Measurements from ENCODE around the gene PHOSPHO2.

DNA sequence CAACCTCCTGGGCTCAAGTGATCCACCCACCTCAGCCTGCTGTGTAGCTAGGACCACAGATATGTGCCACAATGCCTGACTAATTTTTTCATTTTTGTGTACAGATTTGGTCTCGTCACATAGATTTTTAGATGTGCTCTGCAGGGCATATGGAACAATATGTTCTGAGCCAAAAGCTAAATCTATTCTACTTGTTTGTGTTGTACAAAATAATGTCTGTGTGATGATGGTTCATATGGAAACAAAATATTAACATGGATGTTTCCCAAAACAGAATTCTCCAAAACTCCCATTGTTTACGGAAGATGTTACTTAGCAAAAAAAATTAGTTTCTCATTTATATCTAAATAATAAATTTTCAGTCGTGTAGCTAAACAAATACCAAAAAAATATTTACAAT, 26.7 kb downstream of the PHOSPHO2 start:
- TF ChIP-seq, protein P1, sequence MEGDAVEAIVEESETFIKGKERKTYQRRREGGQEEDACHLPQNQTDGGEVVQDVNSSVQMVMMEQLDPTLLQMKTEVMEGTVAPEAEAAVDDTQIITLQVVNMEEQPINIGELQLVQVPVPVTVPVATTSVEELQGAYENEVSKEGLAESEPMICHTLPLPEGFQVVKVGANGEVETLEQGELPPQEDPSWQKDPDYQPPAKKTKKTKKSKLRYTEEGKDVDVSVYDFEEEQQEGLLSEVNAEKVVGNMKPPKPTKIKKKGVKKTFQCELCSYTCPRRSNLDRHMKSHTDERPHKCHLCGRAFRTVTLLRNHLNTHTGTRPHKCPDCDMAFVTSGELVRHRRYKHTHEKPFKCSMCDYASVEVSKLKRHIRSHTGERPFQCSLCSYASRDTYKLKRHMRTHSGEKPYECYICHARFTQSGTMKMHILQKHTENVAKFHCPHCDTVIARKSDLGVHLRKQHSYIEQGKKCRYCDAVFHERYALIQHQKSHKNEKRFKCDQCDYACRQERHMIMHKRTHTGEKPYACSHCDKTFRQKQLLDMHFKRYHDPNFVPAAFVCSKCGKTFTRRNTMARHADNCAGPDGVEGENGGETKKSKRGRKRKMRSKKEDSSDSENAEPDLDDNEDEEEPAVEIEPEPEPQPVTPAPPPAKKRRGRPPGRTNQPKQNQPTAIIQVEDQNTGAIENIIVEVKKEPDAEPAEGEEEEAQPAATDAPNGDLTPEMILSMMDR (IDR thresholded peaks at IDR 0.05): no peak
- TF ChIP-seq POLR2A (IDR thresholded peaks at IDR 0.05): no peak

Data from testis (tissue), 2 donors.